Transverse colon (tissue), 4 donors: ENCODE measurements around the gene RP9. TPM values are rescaled to one million over a fixed set of nuclear protein-coding genes. Genes with fewer than 3 reads are reported as not detected.
A peak's percentile ranks its signal among the peaks of the same experiment; 100 is the strongest.

Experiments used
- DNase-seq: peaks from one replicate; pipeline ENCODE4 v3.0.0-alpha.2; 2019
- H3K27ac ChIP-seq, 4 donors: fragments of 200-600 bp; sonication (generic); 2 replicates each; pipeline ENCODE4 v1.5.1; 2016 to 2018; ENCODE audit warnings: inconsistent platforms in 4 of 4
- H3K27me3 ChIP-seq: fragments of 200-600 bp; sonication (generic); 2 replicates; pipeline ENCODE4 v1.5.1; 2017; ENCODE audit warnings: inconsistent platforms
- H3K36me3 ChIP-seq, 4 donors: fragments of 200-600 bp; sonication (generic); 2 replicates each; pipeline ENCODE4 v1.5.1; 2017 to 2019; ENCODE audit warnings: inconsistent platforms in 4 of 4
- H3K4me1 ChIP-seq, 4 donors: fragments of 200-600 bp; sonication (generic); 2 replicates each; pipeline ENCODE4 v1.5.1; 2017 to 2020; ENCODE audit warnings: inconsistent platforms in 4 of 4
- H3K4me3 ChIP-seq, 4 donors: fragments of 200-600 bp; sonication (generic); 1 replicate in 1 of 4; 2 replicates in 3 of 4; pipeline versions ENCODE4 v1.5.1 to v1.6.1; 2017 to 2019; ENCODE audit warnings: inconsistent platforms in 4 of 4
- H3K9me3 ChIP-seq, 2 donors: fragments of 200-600 bp; sonication (generic); 2 replicates each; pipeline ENCODE4 v1.5.1; 2017 to 2019; ENCODE audit warnings: inconsistent platforms in 2 of 2
- EP300 ChIP-seq: sonication (generic); formaldehyde crosslinking; IDR thresholded peaks from one replicate; pipeline ENCODE4 v1.6.1; 2017; ENCODE audit warnings: antibody characterized with exemption, low read depth
- POLR2A ChIP-seq: fragments of 450-650 bp; IDR thresholded peaks from one replicate; pipeline ENCODE4 v1.6.1; 2016; ENCODE audit warnings: antibody characterized with exemption, mild to moderate bottlenecking, moderate library complexity
- POLR2AphosphoS5 ChIP-seq, 3 donors: sonication (generic); formaldehyde crosslinking; IDR thresholded peaks; one replicate each; pipeline ENCODE4 v1.6.1; 2016; ENCODE audit warnings: antibody characterized with exemption in 3 of 3
- WGBS, 2 donors: methylation state at CpG; one replicate each; pipeline ENCODE4 v1.1.5; 2018; ENCODE audit warnings: low coverage in 1 of 2; 5-methylcytosine and 5-hydroxymethylcytosine counted together
- in situ Hi-C, 4 donors: fragments of 200-750 bp; cut with MboI; loops; one replicate each; pipeline versions ENCODE4 v1.15.0 to v1.15.1; 2017; ENCODE audit warnings: low sequenced_read_pairs in 3 of 4, low pct_ligation_motif_present in 1 of 4, low pct_unique_long_range_greater_than_20kb in 1 of 4
- intact Hi-C: fragments of 100-400 bp; cut with DNase I; formaldehyde crosslinking; loops from one replicate; pipeline ENCODE4 v1.15.1; 2023; ENCODE audit warnings: low total_unique reads
- total RNA-seq, 4 donors: library from RNA; depleted of rRNA; stranded (reverse); fragments of >200 nt; gene quantifications; one replicate each; pipeline ENCODE4 v1.1.0, GENCODE V29; 2016
- TF ChIP-seq, protein P1 (sequence below), 5 experiments: fragments of 200-600 bp in 3 of 5; fragments of 450-650 bp in 2 of 5; sonication (generic) in 3 of 5; IDR thresholded peaks; 1 replicate in 2 of 5; 2 replicates in 3 of 5; pipeline ENCODE4 v1.5.1; 2016 to 2017; ENCODE audit warnings: antibody characterized with exemption in 5 of 5, inconsistent platforms in 3 of 5, mild to moderate bottlenecking in 2 of 5, moderate library complexity in 1 of 5

RP9 gene
- total RNA-seq, 4 donors from 2014 or later, result 2.0 to 55.7 (median 14.6) TPM

DNA sequence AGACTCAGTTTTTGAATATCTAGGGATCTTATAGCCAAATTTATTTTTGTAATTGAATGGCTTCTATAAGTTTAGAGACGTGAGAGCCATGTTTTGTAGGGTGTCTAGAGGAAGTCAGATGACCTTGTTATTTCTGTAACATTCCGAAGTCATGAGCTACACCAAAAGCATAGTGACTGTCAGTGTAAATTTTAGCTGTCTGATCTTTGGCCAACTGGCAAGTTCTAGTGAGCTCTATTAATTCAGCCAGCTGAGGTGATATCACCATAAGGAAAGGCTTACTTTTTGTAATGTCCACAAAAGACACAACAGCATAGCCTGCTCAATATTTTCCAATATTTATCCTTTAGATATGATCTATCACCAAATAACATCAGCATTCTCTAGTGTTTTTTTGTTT, 36.7 kb downstream of the RP9 start:
- Histone ChIP-seq H3K27me3 (no peaks in the 10 kb centered on the region), H3K4me1 (no peaks in the 10 kb centered on the region), H3K4me3 (no peak overlapping the region), H3K27ac (peak overlapping the region in 1 of 4 donors; percentile 6), H3K36me3 (no peaks in the 10 kb centered on the region), H3K9me3 (peaks cover 6 to 9% of the 10 kb centered on the region in 2 donors)
- DNase-seq, result no peak
- in situ Hi-C loops, result no loop called here
- intact Hi-C loops, result no loop called here
- 68% methylated on average over 2 of the region's 2 CpGs; no CpG with 5 or more reads in 1 of the 2 donors for WGBS, 2 donors
- TF ChIP-seq POLR2AphosphoS5 (IDR thresholded peaks at IDR 0.05) (no peak), POLR2A (no peak), EP300 (no peak)
- TF ChIP-seq, protein P1, sequence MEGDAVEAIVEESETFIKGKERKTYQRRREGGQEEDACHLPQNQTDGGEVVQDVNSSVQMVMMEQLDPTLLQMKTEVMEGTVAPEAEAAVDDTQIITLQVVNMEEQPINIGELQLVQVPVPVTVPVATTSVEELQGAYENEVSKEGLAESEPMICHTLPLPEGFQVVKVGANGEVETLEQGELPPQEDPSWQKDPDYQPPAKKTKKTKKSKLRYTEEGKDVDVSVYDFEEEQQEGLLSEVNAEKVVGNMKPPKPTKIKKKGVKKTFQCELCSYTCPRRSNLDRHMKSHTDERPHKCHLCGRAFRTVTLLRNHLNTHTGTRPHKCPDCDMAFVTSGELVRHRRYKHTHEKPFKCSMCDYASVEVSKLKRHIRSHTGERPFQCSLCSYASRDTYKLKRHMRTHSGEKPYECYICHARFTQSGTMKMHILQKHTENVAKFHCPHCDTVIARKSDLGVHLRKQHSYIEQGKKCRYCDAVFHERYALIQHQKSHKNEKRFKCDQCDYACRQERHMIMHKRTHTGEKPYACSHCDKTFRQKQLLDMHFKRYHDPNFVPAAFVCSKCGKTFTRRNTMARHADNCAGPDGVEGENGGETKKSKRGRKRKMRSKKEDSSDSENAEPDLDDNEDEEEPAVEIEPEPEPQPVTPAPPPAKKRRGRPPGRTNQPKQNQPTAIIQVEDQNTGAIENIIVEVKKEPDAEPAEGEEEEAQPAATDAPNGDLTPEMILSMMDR (IDR thresholded peaks at IDR 0.05), result no peak

GRCh38 chr7:33070831-33071230, 38.4 kb downstream of the RP9 start:
- Histone ChIP-seq H3K27me3 (no peaks in the 10 kb centered on the region), H3K27ac (no peak overlapping the region), H3K36me3 (no peaks in the 10 kb centered on the region), H3K4me3 (no peak overlapping the region), H3K4me1 (no peaks in the 10 kb centered on the region), H3K9me3 (peaks cover 13 to 18% of the 10 kb centered on the region in 2 donors)
- no peak for DNase-seq
- intact Hi-C loops, result no loop called here
- in situ Hi-C loops, result no loop called here
- 20 to 65% methylated on average over 1 to 6 of the region's 6 CpGs for WGBS, 2 donors
- TF ChIP-seq POLR2AphosphoS5 (IDR thresholded peaks at IDR 0.05) (no peak), POLR2A (no peak), EP300 (no peak)
- TF ChIP-seq, protein P1 (IDR thresholded peaks at IDR 0.05), result no peak

DNA sequence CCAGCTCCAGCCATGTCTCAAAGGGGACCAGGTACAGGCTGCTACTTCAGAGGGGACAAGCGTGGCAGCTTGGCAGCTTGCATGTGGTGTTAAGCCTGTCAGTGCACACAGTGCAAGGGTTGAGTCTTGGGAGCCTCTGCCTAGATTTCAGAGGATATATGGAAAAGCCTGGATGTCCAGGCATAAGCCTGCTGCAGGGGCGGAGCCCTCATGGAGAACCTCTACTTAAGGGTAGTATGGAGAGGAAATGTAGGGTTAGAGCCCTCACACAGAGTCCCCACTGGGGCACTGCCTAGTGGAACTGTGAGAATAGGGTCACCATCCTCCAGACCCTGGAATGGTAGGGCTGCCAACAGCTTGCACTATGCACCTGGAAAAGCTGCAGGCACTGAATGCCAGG, 38.9 kb downstream of the RP9 start:
- intact Hi-C loops (no loop called here), in situ Hi-C loops (no loop called here)
- Histone ChIP-seq H3K27me3 (no peaks in the 10 kb centered on the region), H3K27ac (no peak overlapping the region), H3K36me3 (no peaks in the 10 kb centered on the region), H3K4me3 (no peak overlapping the region), H3K9me3 (peaks cover 15 to 19% of the 10 kb centered on the region in 2 donors), H3K4me1 (no peaks in the 10 kb centered on the region)
- no peak for DNase-seq
- 91% methylated on average over 2 of the region's 2 CpGs; no CpG with 5 or more reads in 1 of the 2 donors for WGBS, 2 donors
- TF ChIP-seq POLR2AphosphoS5 (IDR thresholded peaks at IDR 0.05) (no peak), EP300 (no peak), POLR2A (no peak)
- TF ChIP-seq, protein P1 (IDR thresholded peaks at IDR 0.05), result no peak

DNA sequence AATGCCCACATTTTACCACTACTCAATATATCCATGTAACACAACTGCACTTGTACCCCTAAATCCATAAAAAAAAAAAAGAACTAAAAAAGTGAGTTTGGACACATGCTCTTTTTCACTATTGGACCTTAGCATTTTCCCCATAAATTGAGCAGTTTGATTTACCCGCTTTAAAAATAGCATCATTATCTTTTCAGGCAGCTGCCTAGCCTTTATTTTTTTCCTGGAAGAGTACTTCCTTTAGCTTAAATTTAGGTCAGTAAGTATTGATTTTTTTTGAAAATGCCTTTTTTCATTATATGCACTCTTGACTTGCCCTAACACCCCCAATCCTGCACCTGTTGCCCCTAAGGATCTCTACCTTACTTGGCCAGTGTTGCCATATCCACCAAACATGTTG, 41.3 kb downstream of the RP9 start:
- no peak for DNase-seq
- H3K9me3 ChIP-seq, result peaks cover 15 to 19% of the 10 kb centered on the region in 2 donors
- TF ChIP-seq, protein P1 (IDR thresholded peaks at IDR 0.05), result no peak
- TF ChIP-seq POLR2A (no peak), POLR2AphosphoS5 (IDR thresholded peaks at IDR 0.05) (no peak), EP300 (no peak)
- no peak overlapping the region for H3K27ac ChIP-seq
- intact Hi-C loops, result no loop called here
- no peaks in the 10 kb centered on the region for H3K36me3 ChIP-seq
- in situ Hi-C loops, result no loop called here
- H3K4me1 ChIP-seq, result peaks cover 4 to 8% (median 6%) of the 10 kb centered on the region in 4 donors
- H3K4me3 ChIP-seq, result no peak overlapping the region
- H3K27me3 ChIP-seq, result no peaks in the 10 kb centered on the region
- WGBS, 2 donors, result 86 to 100% methylated on average over 1 of the region's 1 CpG
